HG03432 (cell line): ENCODE measurements around the gene TECPR2.
A peak's percentile ranks its signal among the peaks of the same experiment; 100 is the strongest.
"Not testable (repeated sequence)": the region's sequence is repeated elsewhere in the genome, so short reads cannot be mapped to it uniquely, and the experiment has no call there.

Experiments used
- ATAC-seq: cut with Tn5 transposase; IDR thresholded peaks from one replicate; pipeline ENCODE4 v1.9.1; 2021; ENCODE audit warnings: mild to moderate bottlenecking, moderate library complexity; ENCODE audit not compliant: unreplicated experiment

The TECPR2 gene

GRCh38 chr14:102525219-102525928 is 162.6 kb downstream of the TECPR2 start:
- ATAC-seq: peak; percentile 22

GRCh38 chr14:102525929-102526497 is 163.3 kb downstream of the TECPR2 start:
- no peak for ATAC-seq

- no peak for ATAC-seq
Measured at GRCh38 chr14:102528431-102529170, 165.9 kb downstream of the TECPR2 start.

- no peak for ATAC-seq
Measured at GRCh38 chr14:102530828-102531478, 168.2 kb downstream of the TECPR2 start.

- ATAC-seq: no peak
Measured at GRCh38 chr14:102532204-102532658, 169.5 kb downstream of the TECPR2 start.

GRCh38 chr14:102537981-102538601 is 175.3 kb downstream of the TECPR2 start:
- no peak for ATAC-seq

GRCh38 chr14:102538602-102539543 is 176.1 kb downstream of the TECPR2 start:
- no peak for ATAC-seq

GRCh38 chr14:102539544-102540314 is 177.0 kb downstream of the TECPR2 start:
- ATAC-seq: no peak

- ATAC-seq: no peak
Measured at GRCh38 chr14:102540315-102541028, 177.7 kb downstream of the TECPR2 start.

GRCh38 chr14:102541029-102541491 is 178.3 kb downstream of the TECPR2 start:
- not testable (repeated sequence) for ATAC-seq

GRCh38 chr14:102541771-102542170 is 179.0 kb downstream of the TECPR2 start:
- no peak for ATAC-seq

- no peak for ATAC-seq
Measured at GRCh38 chr14:102544046-102544746, 181.5 kb downstream of the TECPR2 start.

GRCh38 chr14:102544747-102545460 is 182.2 kb downstream of the TECPR2 start:
- no peak for ATAC-seq

- ATAC-seq: no peak
Measured at GRCh38 chr14:102545461-102546265, 182.9 kb downstream of the TECPR2 start.

- no peak for ATAC-seq
Measured at GRCh38 chr14:102548616-102549240, 186.0 kb downstream of the TECPR2 start.

- not testable (repeated sequence) for ATAC-seq
Measured at GRCh38 chr14:102550927-102551401, 188.2 kb downstream of the TECPR2 start.
